OCI-LY3 (cell line): ENCODE measurements around the gene ASF1B.

ENCODE experiments used
- H2AFZ ChIP-seq: fragments of 200-600, 300-600 bp; shearing (Covaris generic); 2 replicates; pipeline ENCODE4 v1.6.0; 2014; ENCODE audit warnings: antibody characterized with exemption, low read depth, low read length
- H3K27ac ChIP-seq: fragments of 200-600, 300-600 bp; sonication (generic); 2 replicates; pipeline ENCODE4 v1.5.1; 2014; ENCODE audit warnings: mild to moderate bottlenecking, low read length, moderate library complexity, mixed read lengths
- H3K27me3 ChIP-seq: fragments of 200-600, 300-600 bp; sonication (generic); 2 replicates; pipeline ENCODE4 v1.6.1; 2014; ENCODE audit warnings: low read depth, low read length, mixed read lengths
- H3K36me3 ChIP-seq: fragments of 200-600, 300-600 bp; sonication (generic); replicated peaks from 2 replicates; pipeline ENCODE3; 2014; ENCODE audit warnings: low read depth, low read length, mixed read lengths
- H3K4me1 ChIP-seq: fragments of 300-600, 200-600 bp; sonication (generic); 2 replicates; pipeline ENCODE4 v1.6.1; 2014; ENCODE audit warnings: low read length, mixed read lengths
- H3K4me2 ChIP-seq: fragments of 200-600, 300-600 bp; sonication (generic); 2 replicates; pipeline ENCODE4 v1.6.1; 2014; ENCODE audit warnings: low read length, mixed read lengths
- H3K4me3 ChIP-seq: fragments of 300-600, 200-600 bp; sonication (generic); 2 replicates; pipeline ENCODE4 v1.5.1; 2014; ENCODE audit warnings: antibody characterized with exemption, mild to moderate bottlenecking, low read length, moderate library complexity
- H3K79me2 ChIP-seq: fragments of 300-600, 200-600 bp; shearing (Covaris generic); 2 replicates; pipeline ENCODE4 v1.6.1; 2014; ENCODE audit warnings: mild to moderate bottlenecking, low read length, mixed read lengths
- H3K9ac ChIP-seq: fragments of 300-600, 200-600 bp; shearing (Covaris generic); 2 replicates; pipeline ENCODE4 v1.6.0; 2014; ENCODE audit warnings: mild to moderate bottlenecking, low read length, moderate library complexity
- H3K9me3 ChIP-seq: fragments of 200-600, 300-600 bp; shearing (Covaris generic); 2 replicates; pipeline ENCODE4 v1.6.1; 2014; ENCODE audit warnings: low read length, mixed read lengths; ENCODE audit not compliant: insufficient read depth
- H4K20me1 ChIP-seq: fragments of 200-600, 300-600 bp; sonication (generic); 2 replicates; pipeline ENCODE4 v1.6.1; 2016; ENCODE audit warnings: low read length, mixed read lengths; ENCODE audit not compliant: insufficient read depth
- CTCF ChIP-seq: fragments of 200-600, 300-600 bp; sonication (generic); IDR thresholded peaks from 2 replicates; pipeline ENCODE4 v1.5.1; 2014; ENCODE audit warnings: antibody characterized with exemption, low read length, low read depth
- EZH2phosphoT487 ChIP-seq: fragments of 200-600 bp; shearing (Covaris generic); IDR thresholded peaks from 2 replicates; pipeline ENCODE4 v1.6.1; 2018; ENCODE audit warnings: antibody characterized with exemption, mixed run types, low read depth

ASF1B gene

GRCh38 chr19:14156122-14156521, 19.7 kb upstream of the ASF1B start:
- no peak overlapping the region for H3K9ac ChIP-seq
- H3K4me3 ChIP-seq: no peak overlapping the region
- no peaks in the 10 kb centered on the region for H3K9me3 ChIP-seq
- H3K79me2 ChIP-seq: no peaks in the 10 kb centered on the region
- no peak overlapping the region for H3K4me2 ChIP-seq
- H2AFZ ChIP-seq: no peak overlapping the region
- no peaks in the 10 kb centered on the region for H3K36me3 ChIP-seq
- H3K27ac ChIP-seq: no peak overlapping the region
- no peaks in the 10 kb centered on the region for H3K27me3 ChIP-seq
- TF ChIP-seq CTCF (no peak), EZH2phosphoT487 (no peak)
- peaks cover 9% of the 10 kb centered on the region; the same call in 1 of the 2 replicates for H3K4me1 ChIP-seq
- H4K20me1 ChIP-seq: no peaks in the 10 kb centered on the region

GRCh38 chr19:14155371-14155770, 19.0 kb upstream of the ASF1B start:
- H3K4me3 ChIP-seq: no peak overlapping the region
- H2AFZ ChIP-seq: no peak overlapping the region
- TF ChIP-seq EZH2phosphoT487: no peak
- no peak for TF ChIP-seq CTCF
- no peak overlapping the region for H3K27ac ChIP-seq
- no peaks in the 10 kb centered on the region for H3K9me3 ChIP-seq
- H3K36me3 ChIP-seq: no peaks in the 10 kb centered on the region
- H3K4me1 ChIP-seq: peaks cover 8% of the 10 kb centered on the region; the same call in 1 of the 2 replicates
- H3K4me2 ChIP-seq: no peak overlapping the region
- H4K20me1 ChIP-seq: no peaks in the 10 kb centered on the region
- H3K9ac ChIP-seq: no peak overlapping the region
- no peaks in the 10 kb centered on the region for H3K27me3 ChIP-seq
- H3K79me2 ChIP-seq: no peaks in the 10 kb centered on the region

- Histone ChIP-seq H3K4me3 (no peak overlapping the region), H3K9ac (no peak overlapping the region), H4K20me1 (no peaks in the 10 kb centered on the region), H3K4me1 (no peaks in the 10 kb centered on the region), H3K27ac (no peak overlapping the region), H3K79me2 (no peaks in the 10 kb centered on the region), H2AFZ (no peak overlapping the region), H3K9me3 (no peaks in the 10 kb centered on the region), H3K27me3 (0 out of 2 replicates have a peak, but pooled peaks cover 3% of the 10 kb centered on the region), H3K4me2 (no peak overlapping the region), H3K36me3 (no peaks in the 10 kb centered on the region)
- TF ChIP-seq EZH2phosphoT487: no peak
- no peak for TF ChIP-seq CTCF
These were observed 16.3 kb upstream of the ASF1B start for GRCh38 chr19:14152713-14153112.

- H2AFZ ChIP-seq: no peak overlapping the region
- H3K4me3 ChIP-seq: no peak overlapping the region
- H3K9ac ChIP-seq: no peak overlapping the region
- no peaks in the 10 kb centered on the region for H3K36me3 ChIP-seq
- H3K4me2 ChIP-seq: no peak overlapping the region
- no peaks in the 10 kb centered on the region for H4K20me1 ChIP-seq
- TF ChIP-seq EZH2phosphoT487 (no peak), CTCF (no peak)
- H3K79me2 ChIP-seq: no peaks in the 10 kb centered on the region
- H3K27ac ChIP-seq: no peak overlapping the region
- no peaks in the 10 kb centered on the region for H3K9me3 ChIP-seq
- no peaks in the 10 kb centered on the region for H3K4me1 ChIP-seq
- H3K27me3 ChIP-seq: 0 out of 2 replicates have a peak, but pooled peaks cover 3% of the 10 kb centered on the region
These were observed 14.6 kb upstream of the ASF1B start for GRCh38 chr19:14150770-14151661.
